ENCODE results near the gene TBX6.
"Not testable (repeated sequence)": the region's sequence is repeated elsewhere in the genome, so short reads cannot be mapped to it uniquely, and the experiment has no call there.

TBX6 gene

GRCh38 chr16:30065943-30066760 is 25.6 kb downstream of the TBX6 start:
- DNase-seq (ENCODE audit: low read depth) = peak; percentile 31

GRCh38 chr16:30065102-30065942 is 26.4 kb downstream of the TBX6 start, which contains the start of gene ALDOA:
Gene ALDOA (plus strand): TSS chr16:30065760. CDS start chr16:30066898, 1,138 bp downstream.
- DNase-seq (ENCODE audit: low read depth) = peak; percentile 97

GRCh38 chr16:30064729-30065101 is 27.0 kb downstream of the TBX6 start:
- no peak for DNase-seq (ENCODE audit: low read depth)

- peak; percentile 65 for DNase-seq (ENCODE audit: low read depth)
These were observed 27.6 kb downstream of the TBX6 start for GRCh38 chr16:30063893-30064728.

GRCh38 chr16:30063278-30063892 is 28.3 kb downstream of the TBX6 start:
- no peak for DNase-seq (ENCODE audit: low read depth)

- DNase-seq (ENCODE audit: low read depth) = no peak
These were observed 30.7 kb downstream of the TBX6 start for GRCh38 chr16:30060836-30061554.

- DNase-seq (ENCODE audit: low read depth) = no peak
These were observed 31.4 kb downstream of the TBX6 start for GRCh38 chr16:30060346-30060745.

GRCh38 chr16:30054959-30055553 is 36.7 kb downstream of the TBX6 start:
- peak; percentile 60 for DNase-seq (ENCODE audit: low read depth)

GRCh38 chr16:30054451-30054850 is 37.3 kb downstream of the TBX6 start:
- DNase-seq (ENCODE audit: low read depth) = no peak

- DNase-seq (ENCODE audit: low read depth) = no peak
These were observed 38.2 kb downstream of the TBX6 start for GRCh38 chr16:30053376-30054015.

GRCh38 chr16:30052671-30053372 is 38.9 kb downstream of the TBX6 start:
- peak; percentile 90 for DNase-seq (ENCODE audit: low read depth)

- no peak for DNase-seq (ENCODE audit: low read depth)
These were observed 40.2 kb downstream of the TBX6 start for GRCh38 chr16:30051518-30051917.

GRCh38 chr16:30049871-30050270 is 41.9 kb downstream of the TBX6 start:
- no peak for DNase-seq (ENCODE audit: low read depth)

- DNase-seq (ENCODE audit: low read depth) = no peak
These were observed 45.1 kb downstream of the TBX6 start for GRCh38 chr16:30046588-30046987.

- DNase-seq (ENCODE audit: low read depth) = no peak
These were observed 45.5 kb downstream of the TBX6 start for GRCh38 chr16:30046178-30046577.

- no peak for DNase-seq (ENCODE audit: low read depth)
These were observed 49.9 kb downstream of the TBX6 start for GRCh38 chr16:30041841-30042240.

- not testable (repeated sequence) for DNase-seq (ENCODE audit: low read depth)
These were observed 51.0 kb downstream of the TBX6 start for GRCh38 chr16:30040690-30041089.

- no peak for DNase-seq (ENCODE audit: low read depth)
These were observed 51.5 kb downstream of the TBX6 start for GRCh38 chr16:30040221-30040620.
